GM12872 (cell line): ENCODE results near the gene MAML2.

ENCODE experiments used
- TF ChIP-seq, protein P1 (sequence below): IDR thresholded peaks from 3 replicates; pipeline ENCODE4 v1.5.1; 2011; ENCODE audit warnings: low read depth, mild to moderate bottlenecking, low read length, moderate library complexity; ENCODE audit not compliant: insufficient read depth

Gene MAML2

DNA sequence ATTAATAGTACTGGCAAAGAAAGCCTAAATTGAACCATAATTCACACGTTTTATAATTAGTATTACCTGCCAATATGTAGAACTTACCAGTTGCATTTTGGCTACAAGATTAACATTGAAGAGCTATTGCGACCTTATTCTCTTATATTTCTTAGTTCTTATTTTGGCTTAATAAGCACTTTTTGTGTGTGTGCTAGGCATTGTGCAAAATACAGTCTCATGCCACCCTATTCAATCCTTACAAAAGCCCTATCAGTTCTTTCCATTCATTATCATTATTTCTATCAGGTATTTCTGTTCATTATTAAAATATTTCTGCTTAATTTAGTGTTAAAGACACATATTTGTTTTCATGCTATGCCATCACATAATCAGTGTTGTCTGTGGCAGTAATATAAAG, 41.2 kb downstream of the MAML2 start:
- TF ChIP-seq, protein P1, sequence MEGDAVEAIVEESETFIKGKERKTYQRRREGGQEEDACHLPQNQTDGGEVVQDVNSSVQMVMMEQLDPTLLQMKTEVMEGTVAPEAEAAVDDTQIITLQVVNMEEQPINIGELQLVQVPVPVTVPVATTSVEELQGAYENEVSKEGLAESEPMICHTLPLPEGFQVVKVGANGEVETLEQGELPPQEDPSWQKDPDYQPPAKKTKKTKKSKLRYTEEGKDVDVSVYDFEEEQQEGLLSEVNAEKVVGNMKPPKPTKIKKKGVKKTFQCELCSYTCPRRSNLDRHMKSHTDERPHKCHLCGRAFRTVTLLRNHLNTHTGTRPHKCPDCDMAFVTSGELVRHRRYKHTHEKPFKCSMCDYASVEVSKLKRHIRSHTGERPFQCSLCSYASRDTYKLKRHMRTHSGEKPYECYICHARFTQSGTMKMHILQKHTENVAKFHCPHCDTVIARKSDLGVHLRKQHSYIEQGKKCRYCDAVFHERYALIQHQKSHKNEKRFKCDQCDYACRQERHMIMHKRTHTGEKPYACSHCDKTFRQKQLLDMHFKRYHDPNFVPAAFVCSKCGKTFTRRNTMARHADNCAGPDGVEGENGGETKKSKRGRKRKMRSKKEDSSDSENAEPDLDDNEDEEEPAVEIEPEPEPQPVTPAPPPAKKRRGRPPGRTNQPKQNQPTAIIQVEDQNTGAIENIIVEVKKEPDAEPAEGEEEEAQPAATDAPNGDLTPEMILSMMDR: no peak

- TF ChIP-seq, protein P1: no peak
Measured at GRCh38 chr11:96299155-96299888, 43.7 kb downstream of the MAML2 start.

- TF ChIP-seq, protein P1: no peak
Measured at GRCh38 chr11:96295369-96295768, 47.6 kb downstream of the MAML2 start.

- TF ChIP-seq, protein P1: no peak
Measured at GRCh38 chr11:96294289-96294688, 48.7 kb downstream of the MAML2 start.

GRCh38 chr11:96293598-96294021, 49.4 kb downstream of the MAML2 start:
- TF ChIP-seq, protein P1: no peak

- TF ChIP-seq, protein P1: no peak
Measured at GRCh38 chr11:96293109-96293508, 49.9 kb downstream of the MAML2 start.

GRCh38 chr11:96292291-96293010, 50.5 kb downstream of the MAML2 start:
- TF ChIP-seq, protein P1: no peak
